ENCODE measurements around the gene JMJD7.

Gene JMJD7

GRCh38 chr15:41886741-41887140, 58.8 kb downstream of the JMJD7 start:
- DNase-seq, result no peak

- no peak for DNase-seq
Measured at GRCh38 chr15:41887161-41887560, 59.3 kb downstream of the JMJD7 start.
